Esophagus (tissue), 2 donors: ENCODE results near the gene WDTC1. TPM values are rescaled to one million over a fixed set of nuclear protein-coding genes. Genes with fewer than 3 reads are reported as not detected.

ENCODE experiments used
- H3K27ac ChIP-seq, 2 donors: one replicate each; pipeline ENCODE4 v1.5.1; 2013; ENCODE audit warnings: low read depth in 2 of 2, mild to moderate bottlenecking in 2 of 2, inconsistent platforms in 1 of 2, low read length in 1 of 2, moderate library complexity in 1 of 2
- H3K27me3 ChIP-seq, 2 donors: one replicate each; pipeline ENCODE4 v1.6.1; 2013; ENCODE audit warnings: low read length in 2 of 2, control low read depth in 1 of 2, mild to moderate bottlenecking in 1 of 2; ENCODE audit not compliant: insufficient read depth in 2 of 2, control insufficient read depth in 1 of 2
- H3K36me3 ChIP-seq, 2 donors: one replicate each; pipeline ENCODE4 v1.6.1; 2013; ENCODE audit warnings: low read length in 1 of 2; ENCODE audit not compliant: control insufficient read depth in 2 of 2, insufficient read depth in 2 of 2
- H3K4me1 ChIP-seq, 2 donors: one replicate each; pipeline ENCODE4 v1.6.1; 2013; ENCODE audit warnings: low read length in 1 of 2; ENCODE audit not compliant: control insufficient read depth in 2 of 2, insufficient read depth in 2 of 2
- H3K4me3 ChIP-seq, 2 donors: one replicate each; pipeline ENCODE4 v1.5.1; 2013; ENCODE audit warnings: low read length in 2 of 2, mild to moderate bottlenecking in 2 of 2, low read depth in 1 of 2, moderate library complexity in 1 of 2
- H3K9me3 ChIP-seq, 2 donors: one replicate each; pipeline ENCODE4 v1.6.1; 2013; ENCODE audit warnings: mild to moderate bottlenecking in 2 of 2, low read depth in 1 of 2, low read length in 1 of 2, moderate library complexity in 1 of 2; ENCODE audit not compliant: control insufficient read depth in 2 of 2, insufficient read depth in 1 of 2
- WGBS, 2 donors: extraction: QIAGEN DNeasy Blood & Tissue Kit; methylation state at CpG; one replicate each; pipeline ENCODE4 v1.1.7; 2013; 5-methylcytosine and 5-hydroxymethylcytosine counted together
- polyA plus RNA-seq, 2 donors: library from polyadenylated mRNA; stranded (reverse); fragments of 200-250 nt; gene quantifications; one replicate each; pipeline ENCODE4 v1.2.3, GENCODE V29; 2013
- donor health status: healthy with polysubstance abuse.
- donor health status: Bipolar disorder and iron deficiency.

WDTC1 gene
- polyA plus RNA-seq, 2 donors, result 9.8 to 10.0 TPM

- no peaks in the 10 kb centered on the region for H3K9me3 ChIP-seq
- no peak overlapping the region for H3K27ac ChIP-seq
- H3K36me3 ChIP-seq, result peaks cover 2 to 12% of the 10 kb centered on the region in 2 donors
- H3K27me3 ChIP-seq, result no peaks in the 10 kb centered on the region
- H3K4me1 ChIP-seq, result peaks cover 0 to 4% of the 10 kb centered on the region in 2 donors
- no peak overlapping the region for H3K4me3 ChIP-seq
- 74 to 86% methylated on average over 11 of the region's 11 CpGs for WGBS, 2 donors
Measured at GRCh38 chr1:27306892-27307761, 72.7 kb downstream of the WDTC1 start.

GRCh38 chr1:27307874-27308598, 73.6 kb downstream of the WDTC1 start:
- Histone ChIP-seq H3K4me3 (no peak overlapping the region), H3K4me1 (peaks cover 0 to 4% of the 10 kb centered on the region in 2 donors), H3K27ac (no peak overlapping the region), H3K9me3 (no peaks in the 10 kb centered on the region), H3K27me3 (no peaks in the 10 kb centered on the region), H3K36me3 (peaks cover 2 to 12% of the 10 kb centered on the region in 2 donors)
- WGBS, 2 donors, result 80 to 89% methylated on average over 5 to 6 of the region's 6 CpGs

DNA sequence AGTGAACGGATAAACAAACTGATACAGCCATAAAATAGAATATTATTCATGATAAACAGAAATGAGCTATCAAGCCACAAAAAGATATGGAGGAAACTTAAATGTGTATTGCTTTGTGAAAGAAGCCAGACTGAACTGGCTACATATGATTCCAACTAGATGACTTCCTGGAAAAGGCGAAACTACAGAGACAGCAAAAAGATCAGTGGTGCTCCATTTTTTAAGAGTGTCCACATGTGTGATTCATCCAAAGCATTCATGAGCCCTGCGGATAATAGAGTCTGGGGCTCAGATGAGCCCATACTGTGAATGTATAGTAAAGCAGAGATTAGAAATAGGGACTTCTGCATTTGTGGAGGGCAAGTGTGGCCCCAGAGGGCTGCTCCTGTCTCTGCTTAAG, 79.7 kb downstream of the WDTC1 start:
- H3K27me3 ChIP-seq, result no peaks in the 10 kb centered on the region
- no peak overlapping the region for H3K4me3 ChIP-seq
- no peaks in the 10 kb centered on the region for H3K9me3 ChIP-seq
- WGBS, 2 donors, result 72 to 83% methylated on average over 3 of the region's 3 CpGs
- no peaks in the 10 kb centered on the region for H3K4me1 ChIP-seq
- no peak overlapping the region for H3K27ac ChIP-seq
- no peaks in the 10 kb centered on the region for H3K36me3 ChIP-seq

DNA sequence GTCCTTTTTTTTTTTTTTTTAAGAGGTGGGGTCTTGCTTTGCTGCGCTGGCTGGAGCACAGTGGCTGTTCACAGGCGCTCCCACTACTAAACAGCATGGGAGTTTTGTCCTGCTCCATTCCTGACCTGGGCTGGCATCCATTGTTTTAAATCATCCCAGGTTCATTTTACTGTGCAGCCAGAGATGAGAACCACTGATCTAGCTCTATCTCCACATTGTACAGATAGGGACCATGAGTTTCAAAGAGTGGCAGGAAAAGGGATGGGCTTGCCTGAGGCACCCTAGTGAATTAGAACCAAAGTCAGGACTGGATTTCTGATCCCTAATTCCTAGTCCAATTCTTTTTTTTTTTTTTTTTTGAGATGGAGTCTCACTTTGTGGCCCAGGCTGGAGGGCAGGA, 80.3 kb downstream of the WDTC1 start:
- WGBS, 2 donors, result 71 to 81% methylated on average over 2 of the region's 2 CpGs
- Histone ChIP-seq H3K27me3 (no peaks in the 10 kb centered on the region), H3K27ac (no peak overlapping the region)

GRCh38 chr1:27316860-27317259, 82.4 kb downstream of the WDTC1 start:
- H3K4me3 ChIP-seq, result no peak overlapping the region
- no peaks in the 10 kb centered on the region for H3K36me3 ChIP-seq
- H3K9me3 ChIP-seq, result no peaks in the 10 kb centered on the region
- H3K27ac ChIP-seq, result peak overlapping the region in 1 of 2 donors; percentile 15
- H3K27me3 ChIP-seq, result no peaks in the 10 kb centered on the region
- WGBS, 2 donors, result 67 to 73% methylated on average over 5 of the region's 5 CpGs
- H3K4me1 ChIP-seq, result no peaks in the 10 kb centered on the region

More for the DNA sequence above, 80.3 kb downstream of the WDTC1 start:
- Histone ChIP-seq H3K36me3 (no peaks in the 10 kb centered on the region), H3K9me3 (no peaks in the 10 kb centered on the region), H3K4me1 (no peaks in the 10 kb centered on the region), H3K4me3 (no peak overlapping the region)

GRCh38 chr1:27318136-27318535, 83.7 kb downstream of the WDTC1 start:
- WGBS, 2 donors, result 30 to 33% methylated on average over 4 of the region's 4 CpGs
- Histone ChIP-seq H3K36me3 (no peaks in the 10 kb centered on the region), H3K9me3 (no peaks in the 10 kb centered on the region), H3K4me1 (no peaks in the 10 kb centered on the region), H3K27me3 (no peaks in the 10 kb centered on the region), H3K27ac (no peak overlapping the region), H3K4me3 (no peak overlapping the region)

- 67 to 72% methylated on average over 1 of the region's 1 CpG for WGBS, 2 donors
- Histone ChIP-seq H3K27me3 (no peaks in the 10 kb centered on the region), H3K4me3 (no peak overlapping the region), H3K4me1 (no peaks in the 10 kb centered on the region), H3K9me3 (no peaks in the 10 kb centered on the region), H3K27ac (no peak overlapping the region), H3K36me3 (no peaks in the 10 kb centered on the region)
Measured at GRCh38 chr1:27318596-27318995, 84.2 kb downstream of the WDTC1 start.

DNA sequence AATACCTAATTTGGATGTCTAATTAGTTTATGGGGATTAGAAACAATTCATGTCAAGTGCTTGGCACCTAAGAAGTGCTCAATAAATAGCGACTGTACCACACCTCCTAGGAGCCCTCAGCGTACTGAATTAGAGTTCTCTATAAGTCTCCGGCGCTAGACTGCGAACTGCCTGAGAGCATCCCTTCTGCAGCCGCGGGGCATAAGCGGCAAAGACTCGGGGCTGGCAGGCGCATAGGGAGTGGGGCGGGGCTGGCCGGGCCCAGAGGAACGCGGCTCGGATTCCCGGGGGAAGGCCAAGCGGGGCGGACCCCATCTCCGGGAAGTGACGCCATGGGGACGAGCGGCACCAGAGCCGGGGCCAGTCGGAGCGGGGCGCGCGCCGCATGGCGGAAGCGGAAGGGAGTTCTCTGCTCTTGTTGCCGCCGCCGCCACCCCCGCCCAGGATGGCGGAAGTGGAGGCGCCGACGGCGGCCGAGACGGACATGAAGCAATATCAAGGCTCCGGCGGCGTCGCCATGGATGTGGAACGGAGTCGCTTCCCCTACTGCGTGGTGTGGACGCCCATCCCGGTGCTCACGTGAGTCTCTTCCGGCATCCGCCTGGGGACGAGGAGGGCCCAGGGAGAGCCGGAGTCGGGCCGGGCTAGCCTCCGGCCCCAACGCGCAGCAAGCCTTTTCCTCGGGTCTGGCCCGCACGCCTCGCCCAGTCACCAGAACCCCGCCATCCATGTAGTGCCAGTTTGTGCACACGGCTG, 87.6 kb downstream of the WDTC1 start, which contains the start of gene TMEM222:
Gene TMEM222, plus strand, starts transcription at position 351 of the 756 bp plus-strand sequence. Its CDS starts 35 bp downstream, at position 386.
- no peaks in the 10 kb centered on the region for H3K9me3 ChIP-seq
- H3K27me3 ChIP-seq, result no peaks in the 10 kb centered on the region
- H3K36me3 ChIP-seq, result peaks cover 0 to 9% of the 10 kb centered on the region in 2 donors
- H3K27ac ChIP-seq, result peak within 1 kb of the TSS; percentile 92 to 95
- WGBS, 2 donors, result 0 to 1% methylated on average over 63 to 67 of the region's 67 CpGs
- peaks cover 0 to 8% of the 10 kb centered on the region in 2 donors for H3K4me1 ChIP-seq
- peak within 1 kb of the TSS; percentile 79 to 85 for H3K4me3 ChIP-seq

DNA sequence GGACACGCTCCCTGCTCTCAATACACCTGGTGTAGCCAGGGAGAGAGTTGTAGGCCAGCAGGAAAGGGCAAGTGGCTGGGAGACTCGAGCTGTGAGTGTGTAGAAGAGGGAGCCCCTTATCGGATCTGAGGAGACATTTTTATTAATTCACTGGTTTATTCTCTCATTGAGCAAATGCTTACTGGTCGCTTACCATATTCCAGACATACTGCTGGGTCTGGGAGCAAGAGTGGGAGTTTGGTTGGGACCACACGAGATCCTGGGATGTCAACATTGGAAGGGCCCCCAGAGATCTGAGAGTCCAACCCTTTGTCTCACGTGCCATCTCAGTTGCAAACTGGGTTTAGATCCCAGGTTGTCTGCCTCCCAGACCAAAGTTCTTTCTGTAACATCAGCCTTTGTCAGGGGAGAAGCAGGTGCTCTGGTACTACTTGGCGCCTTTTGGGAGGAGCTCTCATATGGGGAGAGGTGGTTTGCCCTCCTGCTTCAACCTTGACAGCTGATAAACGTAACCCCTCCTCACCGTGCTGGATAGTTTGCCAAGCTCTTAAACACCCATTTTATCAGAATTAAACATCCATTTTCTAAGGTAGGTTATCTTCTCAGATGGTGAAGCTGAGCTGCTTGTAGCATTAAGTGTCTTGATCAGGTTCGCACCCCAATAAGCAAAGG, 88.3 kb downstream of the WDTC1 start:
- Histone ChIP-seq H3K27ac (peak overlapping the region; percentile 92 to 95), H3K27me3 (no peaks in the 10 kb centered on the region), H3K4me1 (peaks cover 0 to 8% of the 10 kb centered on the region in 2 donors), H3K4me3 (peak overlapping the region; percentile 79 to 85), H3K36me3 (peaks cover 0 to 9% of the 10 kb centered on the region in 2 donors), H3K9me3 (no peaks in the 10 kb centered on the region)
- 7 to 10% methylated on average over 10 of the region's 10 CpGs for WGBS, 2 donors
